Cardiac muscle cell (in vitro differentiated cells and primary cell): ENCODE data around the gene LZTR1. TPM values are rescaled to one million over a fixed set of nuclear protein-coding genes. Genes with fewer than 3 reads are reported as not detected.

Experiments
- DNase-seq, 2 donors: peaks; one replicate each; pipeline versions ENCODE4 v3.0.0 to v3.0.0-alpha.2; 2010 to 2017; ENCODE audit warnings: low read depth in 1 of 2, low spot score in 1 of 2
- H3K27ac ChIP-seq: fragments of 200-600 bp; sonication (generic); 2 replicates; pipeline ENCODE4 v1.5.1; 2016
- H3K27me3 ChIP-seq: fragments of 200-600 bp; sonication (generic); 2 replicates; pipeline ENCODE4 v1.6.0; 2016; ENCODE audit warnings: control low read depth
- H3K36me3 ChIP-seq: fragments of 200-600 bp; sonication (generic); 2 replicates; pipeline ENCODE4 v1.5.1; 2016; ENCODE audit warnings: control low read depth
- H3K4me1 ChIP-seq: fragments of 200-600 bp; sonication (generic); 2 replicates; pipeline ENCODE4 v1.8.1; 2017; ENCODE audit warnings: low read depth, mild to moderate bottlenecking, mixed run types
- H3K4me3 ChIP-seq: fragments of 200-600 bp; sonication (generic); 2 replicates; pipeline ENCODE4 v1.5.1; 2016; ENCODE audit warnings: mild to moderate bottlenecking
- H3K9me3 ChIP-seq: fragments of 200-600 bp; sonication (generic); 2 replicates; pipeline ENCODE4 v1.5.1; 2017; ENCODE audit warnings: low read depth, mild to moderate bottlenecking, control low read depth
- polyA plus RNA-seq: library from polyadenylated mRNA; unstranded; fragments of >200 nt; fragmentation: Nextera tagmentation; extraction: Ambion mirVana; gene quantifications from 2 replicates; pipeline ENCODE4 v1.2.1, GENCODE V29; 2016
- total RNA-seq: library from RNA; depleted of rRNA; stranded (reverse); fragments of >200 nt; gene quantifications from 2 replicates; pipeline ENCODE4 v1.2.3, GENCODE V29; 2016
- TF ChIP-seq, protein P1 (sequence below): IDR thresholded peaks from 2 replicates; pipeline ENCODE4 v1.5.1; 2012; ENCODE audit warnings: low read depth, mild to moderate bottlenecking, low read length

The LZTR1 gene
- total and polyA plus RNA-seq, 2 experiments from 2014 or later, result 60.9 to 62.6 TPM

DNA sequence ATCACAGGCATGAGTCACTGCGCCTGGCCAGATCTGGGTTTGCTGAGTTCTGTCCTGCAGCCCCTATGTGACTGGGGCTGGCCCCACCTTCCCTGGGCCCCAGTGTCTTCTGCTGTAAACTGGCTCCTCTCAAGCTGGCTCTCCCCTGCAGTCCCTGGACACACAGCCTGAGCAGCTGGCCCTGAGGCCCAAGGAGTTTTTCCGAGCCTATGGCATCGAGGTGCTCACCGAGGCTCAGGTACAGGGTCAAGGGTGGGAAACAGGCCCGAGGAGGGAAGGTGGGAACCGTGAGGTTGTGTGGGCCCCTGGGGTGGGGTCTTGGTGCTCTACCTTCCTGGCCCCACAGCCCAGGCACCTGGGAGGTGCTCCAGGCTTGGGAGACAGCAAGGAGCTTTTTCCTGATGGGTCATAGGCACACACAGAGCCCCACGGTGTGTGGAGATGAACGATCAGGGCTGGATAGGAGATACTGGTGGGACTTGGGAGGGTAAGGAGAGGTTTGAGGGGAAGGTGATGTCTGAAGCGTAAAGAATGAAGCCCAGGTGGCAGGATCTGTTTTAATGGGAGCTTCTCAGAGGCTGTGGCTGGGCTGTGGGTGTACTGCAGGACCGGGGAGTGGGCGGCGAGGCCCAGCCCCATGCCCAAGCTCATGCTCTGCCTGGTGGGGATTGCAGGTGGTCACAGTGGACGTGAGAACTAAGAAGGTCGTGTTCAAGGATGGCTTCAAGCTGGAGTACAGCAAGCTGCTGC, 6.4 kb upstream of the LZTR1 start:
- no peaks in the 10 kb centered on the region for H3K9me3 ChIP-seq
- no peak for DNase-seq
- no peak overlapping the region for H3K4me3 ChIP-seq
- TF ChIP-seq, protein P1, sequence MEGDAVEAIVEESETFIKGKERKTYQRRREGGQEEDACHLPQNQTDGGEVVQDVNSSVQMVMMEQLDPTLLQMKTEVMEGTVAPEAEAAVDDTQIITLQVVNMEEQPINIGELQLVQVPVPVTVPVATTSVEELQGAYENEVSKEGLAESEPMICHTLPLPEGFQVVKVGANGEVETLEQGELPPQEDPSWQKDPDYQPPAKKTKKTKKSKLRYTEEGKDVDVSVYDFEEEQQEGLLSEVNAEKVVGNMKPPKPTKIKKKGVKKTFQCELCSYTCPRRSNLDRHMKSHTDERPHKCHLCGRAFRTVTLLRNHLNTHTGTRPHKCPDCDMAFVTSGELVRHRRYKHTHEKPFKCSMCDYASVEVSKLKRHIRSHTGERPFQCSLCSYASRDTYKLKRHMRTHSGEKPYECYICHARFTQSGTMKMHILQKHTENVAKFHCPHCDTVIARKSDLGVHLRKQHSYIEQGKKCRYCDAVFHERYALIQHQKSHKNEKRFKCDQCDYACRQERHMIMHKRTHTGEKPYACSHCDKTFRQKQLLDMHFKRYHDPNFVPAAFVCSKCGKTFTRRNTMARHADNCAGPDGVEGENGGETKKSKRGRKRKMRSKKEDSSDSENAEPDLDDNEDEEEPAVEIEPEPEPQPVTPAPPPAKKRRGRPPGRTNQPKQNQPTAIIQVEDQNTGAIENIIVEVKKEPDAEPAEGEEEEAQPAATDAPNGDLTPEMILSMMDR, result no peak
- H3K36me3 ChIP-seq, result no peaks in the 10 kb centered on the region
- H3K27ac ChIP-seq, result no peak overlapping the region
- H3K4me1 ChIP-seq, result no peaks in the 10 kb centered on the region
- H3K27me3 ChIP-seq, result peaks cover 3% of the 10 kb centered on the region

GRCh38 chr22:20976291-20976877, 5.7 kb upstream of the LZTR1 start:
- H3K4me1 ChIP-seq, result peaks cover 2% of the 10 kb centered on the region

GRCh38 chr22:20977019-20977418, 5.1 kb upstream of the LZTR1 start:
- no peak overlapping the region for H3K4me3 ChIP-seq
- TF ChIP-seq, protein P1, result no peak
- no peaks in the 10 kb centered on the region for H3K36me3 ChIP-seq
- peaks cover 4% of the 10 kb centered on the region for H3K4me1 ChIP-seq
- H3K27ac ChIP-seq, result no peak overlapping the region
- H3K9me3 ChIP-seq, result no peaks in the 10 kb centered on the region
- H3K27me3 ChIP-seq, result peaks cover 3% of the 10 kb centered on the region
- DNase-seq, result no peak

More at GRCh38 chr22:20976291-20976877, 5.7 kb upstream of the LZTR1 start:
- Histone ChIP-seq H3K27me3 (peaks cover 3% of the 10 kb centered on the region), H3K36me3 (no peaks in the 10 kb centered on the region), H3K9me3 (no peaks in the 10 kb centered on the region), H3K4me3 (no peak overlapping the region), H3K27ac (no peak overlapping the region)
- TF ChIP-seq, protein P1, result no peak
- DNase-seq, result no peak

GRCh38 chr22:20977516-20978170, 4.5 kb upstream of the LZTR1 start:
- no peaks in the 10 kb centered on the region for H3K36me3 ChIP-seq
- H3K4me1 ChIP-seq, result peaks cover 4% of the 10 kb centered on the region
- H3K27me3 ChIP-seq, result peaks cover 3% of the 10 kb centered on the region
- no peak overlapping the region for H3K4me3 ChIP-seq
- no peak for DNase-seq
- no peak overlapping the region for H3K27ac ChIP-seq
- no peaks in the 10 kb centered on the region for H3K9me3 ChIP-seq
- TF ChIP-seq, protein P1, result no peak

GRCh38 chr22:20978419-20978818, 3.7 kb upstream of the LZTR1 start:
- DNase-seq, result no peak
- Histone ChIP-seq H3K36me3 (no peaks in the 10 kb centered on the region), H3K27me3 (peaks cover 3% of the 10 kb centered on the region), H3K4me3 (no peak overlapping the region), H3K27ac (no peak overlapping the region), H3K9me3 (no peaks in the 10 kb centered on the region), H3K4me1 (peaks cover 4% of the 10 kb centered on the region)
- TF ChIP-seq, protein P1, result no peak
